ENCODE measurements around the gene SLC6A12.
"Not testable (repeated sequence)": the region's sequence is repeated elsewhere in the genome, so short reads cannot be mapped to it uniquely, and the experiment has no call there.

DNA sequence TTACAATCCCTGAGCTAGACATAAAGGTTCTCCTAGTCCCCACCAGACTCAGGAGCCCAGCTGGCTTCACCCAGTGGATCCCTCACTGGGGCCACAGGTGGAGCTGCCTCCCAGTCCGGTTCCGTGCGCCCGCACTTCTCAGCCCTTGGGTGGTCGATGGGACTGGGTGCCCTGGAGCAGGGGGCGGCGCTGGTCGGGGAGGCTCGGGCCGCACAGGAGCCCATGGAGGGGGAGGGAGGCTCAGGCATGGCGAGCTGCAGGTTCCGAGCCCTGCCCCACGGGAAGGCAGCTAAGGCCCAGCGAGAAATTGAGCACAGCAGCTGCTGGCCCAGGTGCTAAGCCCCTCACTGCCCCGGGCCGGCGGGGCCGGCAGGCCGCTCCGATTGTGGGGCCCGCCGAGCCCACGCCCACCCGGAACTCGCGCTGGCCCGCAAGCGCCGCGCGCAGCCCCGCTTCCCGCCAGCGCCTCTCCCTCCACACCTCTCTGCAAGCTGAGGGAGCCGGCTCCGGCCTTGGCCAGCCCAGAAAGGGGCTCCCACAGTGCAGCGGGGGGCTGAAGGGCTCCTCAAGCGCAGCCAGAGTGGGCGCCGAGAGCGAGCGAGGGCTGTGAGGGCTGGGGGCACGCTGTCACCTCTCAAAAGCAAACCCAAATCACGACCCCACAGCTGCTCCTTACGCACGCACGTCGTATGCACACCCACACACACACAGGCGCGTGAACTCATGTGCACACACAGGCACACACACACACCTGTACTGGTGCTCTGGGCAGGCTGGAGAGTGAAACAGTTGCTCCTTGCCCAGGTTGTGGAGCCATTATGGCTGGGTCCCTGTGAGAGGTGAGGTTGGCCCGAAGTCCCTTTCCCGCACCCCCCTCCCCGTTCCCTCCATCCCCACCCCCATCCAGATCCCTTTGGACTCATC lies 25.7 kb downstream of the SLC6A12 start:
- TF ChIP-seq EP300 (conservative IDR thresholded peaks at IDR 0.05; ENCODE audit: poor library complexity, severe bottlenecking); POLR2AphosphoS5 (IDR thresholded peaks at IDR 0.05): not testable (repeated sequence)
- TF ChIP-seq, protein P1, sequence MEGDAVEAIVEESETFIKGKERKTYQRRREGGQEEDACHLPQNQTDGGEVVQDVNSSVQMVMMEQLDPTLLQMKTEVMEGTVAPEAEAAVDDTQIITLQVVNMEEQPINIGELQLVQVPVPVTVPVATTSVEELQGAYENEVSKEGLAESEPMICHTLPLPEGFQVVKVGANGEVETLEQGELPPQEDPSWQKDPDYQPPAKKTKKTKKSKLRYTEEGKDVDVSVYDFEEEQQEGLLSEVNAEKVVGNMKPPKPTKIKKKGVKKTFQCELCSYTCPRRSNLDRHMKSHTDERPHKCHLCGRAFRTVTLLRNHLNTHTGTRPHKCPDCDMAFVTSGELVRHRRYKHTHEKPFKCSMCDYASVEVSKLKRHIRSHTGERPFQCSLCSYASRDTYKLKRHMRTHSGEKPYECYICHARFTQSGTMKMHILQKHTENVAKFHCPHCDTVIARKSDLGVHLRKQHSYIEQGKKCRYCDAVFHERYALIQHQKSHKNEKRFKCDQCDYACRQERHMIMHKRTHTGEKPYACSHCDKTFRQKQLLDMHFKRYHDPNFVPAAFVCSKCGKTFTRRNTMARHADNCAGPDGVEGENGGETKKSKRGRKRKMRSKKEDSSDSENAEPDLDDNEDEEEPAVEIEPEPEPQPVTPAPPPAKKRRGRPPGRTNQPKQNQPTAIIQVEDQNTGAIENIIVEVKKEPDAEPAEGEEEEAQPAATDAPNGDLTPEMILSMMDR (IDR thresholded peaks at IDR 0.05; ENCODE audit: poor library complexity, severe bottlenecking), result not testable (repeated sequence)
- TF ChIP-seq, protein P2, sequence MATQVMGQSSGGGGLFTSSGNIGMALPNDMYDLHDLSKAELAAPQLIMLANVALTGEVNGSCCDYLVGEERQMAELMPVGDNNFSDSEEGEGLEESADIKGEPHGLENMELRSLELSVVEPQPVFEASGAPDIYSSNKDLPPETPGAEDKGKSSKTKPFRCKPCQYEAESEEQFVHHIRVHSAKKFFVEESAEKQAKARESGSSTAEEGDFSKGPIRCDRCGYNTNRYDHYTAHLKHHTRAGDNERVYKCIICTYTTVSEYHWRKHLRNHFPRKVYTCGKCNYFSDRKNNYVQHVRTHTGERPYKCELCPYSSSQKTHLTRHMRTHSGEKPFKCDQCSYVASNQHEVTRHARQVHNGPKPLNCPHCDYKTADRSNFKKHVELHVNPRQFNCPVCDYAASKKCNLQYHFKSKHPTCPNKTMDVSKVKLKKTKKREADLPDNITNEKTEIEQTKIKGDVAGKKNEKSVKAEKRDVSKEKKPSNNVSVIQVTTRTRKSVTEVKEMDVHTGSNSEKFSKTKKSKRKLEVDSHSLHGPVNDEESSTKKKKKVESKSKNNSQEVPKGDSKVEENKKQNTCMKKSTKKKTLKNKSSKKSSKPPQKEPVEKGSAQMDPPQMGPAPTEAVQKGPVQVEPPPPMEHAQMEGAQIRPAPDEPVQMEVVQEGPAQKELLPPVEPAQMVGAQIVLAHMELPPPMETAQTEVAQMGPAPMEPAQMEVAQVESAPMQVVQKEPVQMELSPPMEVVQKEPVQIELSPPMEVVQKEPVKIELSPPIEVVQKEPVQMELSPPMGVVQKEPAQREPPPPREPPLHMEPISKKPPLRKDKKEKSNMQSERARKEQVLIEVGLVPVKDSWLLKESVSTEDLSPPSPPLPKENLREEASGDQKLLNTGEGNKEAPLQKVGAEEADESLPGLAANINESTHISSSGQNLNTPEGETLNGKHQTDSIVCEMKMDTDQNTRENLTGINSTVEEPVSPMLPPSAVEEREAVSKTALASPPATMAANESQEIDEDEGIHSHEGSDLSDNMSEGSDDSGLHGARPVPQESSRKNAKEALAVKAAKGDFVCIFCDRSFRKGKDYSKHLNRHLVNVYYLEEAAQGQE (IDR thresholded peaks at IDR 0.05; ENCODE audit: borderline replicate concordance), result not testable (repeated sequence)
